Effector CD8-positive, alpha-beta T cell (primary cell): ENCODE data around the gene PPM1N.
"Not testable (repeated sequence)": the region's sequence is repeated elsewhere in the genome, so short reads cannot be mapped to it uniquely, and the experiment has no call there.

ENCODE experiments used
- DNase-seq: peaks from one replicate; lab custom pipeline; 2025; lab: John Stamatoyannopoulos, UW

Gene PPM1N

GRCh38 chr19:45508861-45509691, 10.8 kb downstream of the PPM1N start:
- no peak for DNase-seq

- DNase-seq, result no peak
These were observed 11.4 kb downstream of the PPM1N start for GRCh38 chr19:45509692-45510015.

- DNase-seq, result not testable (repeated sequence)
These were observed 12.1 kb downstream of the PPM1N start for GRCh38 chr19:45510352-45510751.

- DNase-seq, result no peak
These were observed 12.8 kb downstream of the PPM1N start for GRCh38 chr19:45511074-45511473.

GRCh38 chr19:45512881-45513483, 14.7 kb downstream of the PPM1N start:
- DNase-seq, result no peak

GRCh38 chr19:45514376-45515051, 16.3 kb downstream of the PPM1N start:
- no peak for DNase-seq

GRCh38 chr19:45515081-45515624, 16.9 kb downstream of the PPM1N start:
- DNase-seq, result no peak

GRCh38 chr19:45515807-45516401, 17.7 kb downstream of the PPM1N start:
- no peak for DNase-seq

GRCh38 chr19:45517238-45517637, 19.0 kb downstream of the PPM1N start:
- DNase-seq, result no peak

- DNase-seq, result no peak
These were observed 19.6 kb downstream of the PPM1N start for GRCh38 chr19:45517641-45518468.

- no peak for DNase-seq
These were observed 20.2 kb downstream of the PPM1N start for GRCh38 chr19:45518469-45518826.

- DNase-seq, result no peak
These were observed 24.0 kb downstream of the PPM1N start for GRCh38 chr19:45522010-45522941.

- peak; percentile 49 for DNase-seq
These were observed 25.5 kb downstream of the PPM1N start for GRCh38 chr19:45523642-45524256.

GRCh38 chr19:45524575-45525129, 26.4 kb downstream of the PPM1N start:
- DNase-seq, result no peak

- DNase-seq, result no peak
These were observed 27.9 kb downstream of the PPM1N start for GRCh38 chr19:45526143-45526542.

- no peak for DNase-seq
These were observed 28.7 kb downstream of the PPM1N start for GRCh38 chr19:45526971-45527370.

GRCh38 chr19:45527731-45528130, 29.5 kb downstream of the PPM1N start:
- no peak for DNase-seq

GRCh38 chr19:45528149-45528743, 30.0 kb downstream of the PPM1N start:
- DNase-seq, result no peak

GRCh38 chr19:45528744-45529419, 30.6 kb downstream of the PPM1N start:
- DNase-seq, result no peak
